DND-41 (cell line): ENCODE results near the gene CADM2.

Source experiments
- ATAC-seq: fragments of 200-7000 bp; cut with Tn5 transposase; 3 replicates; pipeline ENCODE4 v1.9.1; 2021; ENCODE audit warnings: low read depth; ENCODE audit not compliant: insufficient read depth
- DNase-seq: peaks from one replicate; pipeline ENCODE4 v3.0.0-alpha.2; 2020
- H2AFZ ChIP-seq: 2 replicates; pipeline ENCODE4 v1.6.0; 2012; ENCODE audit warnings: low read depth, low read length
- H3K27ac ChIP-seq: 2 replicates; pipeline ENCODE4 v1.5.1; 2012; ENCODE audit warnings: low read length, inconsistent platforms
- H3K27me3 ChIP-seq: fragments of 200-600 bp; sonication (generic); 2 replicates; pipeline ENCODE4 v1.6.0; 2012; ENCODE audit warnings: low read length, mild to moderate bottlenecking, inconsistent platforms; ENCODE audit not compliant: insufficient read depth, poor library complexity
- H3K36me3 ChIP-seq: 2 replicates; pipeline ENCODE4 v1.5.1; 2012; ENCODE audit warnings: low read length, inconsistent platforms; ENCODE audit not compliant: insufficient read depth
- H3K4me1 ChIP-seq: 2 replicates; pipeline ENCODE4 v1.5.1; 2012; ENCODE audit warnings: mild to moderate bottlenecking, low read length; ENCODE audit not compliant: insufficient read depth
- H3K4me2 ChIP-seq: 2 replicates; pipeline ENCODE4 v1.6.0; 2012; ENCODE audit warnings: mild to moderate bottlenecking, moderate library complexity, low read length, inconsistent platforms; ENCODE audit not compliant: insufficient read depth
- H3K4me3 ChIP-seq, 2 experiments: fragments of 200-600 bp in 1 of 2; shearing (Covaris generic) in 1 of 2; 2 replicates each; pipeline ENCODE4 v1.5.1; 2012 to 2016; ENCODE audit warnings: inconsistent platforms in 2 of 2, low read length in 2 of 2, mild to moderate bottlenecking in 2 of 2, low read depth in 1 of 2, moderate library complexity in 1 of 2
- H3K79me2 ChIP-seq: 2 replicates; pipeline ENCODE4 v1.6.0; 2012; ENCODE audit warnings: low read length, inconsistent platforms; ENCODE audit not compliant: insufficient read depth
- H3K9ac ChIP-seq: 2 replicates; pipeline ENCODE4 v1.6.0; 2012; ENCODE audit warnings: low read depth, mild to moderate bottlenecking, inconsistent platforms, low read length, moderate library complexity
- H3K9me3 ChIP-seq: 2 replicates; pipeline ENCODE4 v1.5.1; 2012; ENCODE audit warnings: low read length, moderate library complexity, mild to moderate bottlenecking, inconsistent platforms; ENCODE audit not compliant: insufficient read depth, severe bottlenecking
- H4K20me1 ChIP-seq: 2 replicates; pipeline ENCODE4 v1.6.0; 2012; ENCODE audit warnings: low read length; ENCODE audit not compliant: insufficient read depth
- EZH2 ChIP-seq: IDR thresholded peaks from 3 replicates; pipeline ENCODE4 v1.6.1; 2012; ENCODE audit warnings: borderline replicate concordance, low read depth, mild to moderate bottlenecking, moderate library complexity, low read length, inconsistent platforms; ENCODE audit not compliant: severe bottlenecking
- TF ChIP-seq, protein P1 (sequence below): IDR thresholded peaks from 2 replicates; pipeline ENCODE4 v1.5.1; 2012; ENCODE audit warnings: borderline replicate concordance, low read length, moderate library complexity, mild to moderate bottlenecking; ENCODE audit not compliant: poor library complexity, severe bottlenecking; ENCODE audit errors: extremely low read depth

The CADM2 gene

GRCh38 chr3:85586018-85586417 lies 627.2 kb downstream of the CADM2 start:
- no peak overlapping the region for H3K4me2 ChIP-seq
- no peak overlapping the region for H3K27ac ChIP-seq
- TF ChIP-seq EZH2 = no peak
- TF ChIP-seq, protein P1, sequence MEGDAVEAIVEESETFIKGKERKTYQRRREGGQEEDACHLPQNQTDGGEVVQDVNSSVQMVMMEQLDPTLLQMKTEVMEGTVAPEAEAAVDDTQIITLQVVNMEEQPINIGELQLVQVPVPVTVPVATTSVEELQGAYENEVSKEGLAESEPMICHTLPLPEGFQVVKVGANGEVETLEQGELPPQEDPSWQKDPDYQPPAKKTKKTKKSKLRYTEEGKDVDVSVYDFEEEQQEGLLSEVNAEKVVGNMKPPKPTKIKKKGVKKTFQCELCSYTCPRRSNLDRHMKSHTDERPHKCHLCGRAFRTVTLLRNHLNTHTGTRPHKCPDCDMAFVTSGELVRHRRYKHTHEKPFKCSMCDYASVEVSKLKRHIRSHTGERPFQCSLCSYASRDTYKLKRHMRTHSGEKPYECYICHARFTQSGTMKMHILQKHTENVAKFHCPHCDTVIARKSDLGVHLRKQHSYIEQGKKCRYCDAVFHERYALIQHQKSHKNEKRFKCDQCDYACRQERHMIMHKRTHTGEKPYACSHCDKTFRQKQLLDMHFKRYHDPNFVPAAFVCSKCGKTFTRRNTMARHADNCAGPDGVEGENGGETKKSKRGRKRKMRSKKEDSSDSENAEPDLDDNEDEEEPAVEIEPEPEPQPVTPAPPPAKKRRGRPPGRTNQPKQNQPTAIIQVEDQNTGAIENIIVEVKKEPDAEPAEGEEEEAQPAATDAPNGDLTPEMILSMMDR = no peak
- H3K4me1 ChIP-seq = no peaks in the 10 kb centered on the region
- no peaks in the 10 kb centered on the region for H3K9me3 ChIP-seq
- no peak overlapping the region for H3K4me3 ChIP-seq
- H3K79me2 ChIP-seq = no peaks in the 10 kb centered on the region
- ATAC-seq (no peak), DNase-seq (no peak)
- H3K9ac ChIP-seq = no peak overlapping the region
- H3K27me3 ChIP-seq = no peaks in the 10 kb centered on the region
- no peaks in the 10 kb centered on the region for H4K20me1 ChIP-seq
- H2AFZ ChIP-seq = no peak overlapping the region
- no peaks in the 10 kb centered on the region for H3K36me3 ChIP-seq

DNA sequence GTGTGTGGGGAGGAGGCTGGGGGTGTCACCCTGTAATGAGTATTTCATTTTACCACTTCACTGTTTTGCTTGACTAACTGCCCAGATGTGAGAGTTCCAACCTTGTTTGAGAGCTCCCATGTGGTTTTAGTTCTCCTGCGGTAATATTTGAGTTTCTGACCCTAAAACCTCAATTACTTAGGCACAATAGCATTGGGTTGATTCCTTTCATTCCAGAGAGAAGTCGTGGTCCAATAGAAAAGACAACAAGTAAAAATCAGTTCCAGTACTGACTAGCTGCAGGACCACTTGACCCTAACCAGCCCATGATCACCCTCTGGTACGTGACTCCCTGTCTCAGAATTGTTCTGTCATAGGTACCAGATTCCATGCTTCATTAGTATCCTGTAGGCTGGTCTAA lies 630.4 kb downstream of the CADM2 start:
- Histone ChIP-seq H3K36me3 (no peaks in the 10 kb centered on the region), H3K9me3 (no peaks in the 10 kb centered on the region), H3K27me3 (no peaks in the 10 kb centered on the region), H2AFZ (no peak overlapping the region), H4K20me1 (no peaks in the 10 kb centered on the region), H3K4me3 (no peak overlapping the region), H3K27ac (no peak overlapping the region), H3K4me1 (no peaks in the 10 kb centered on the region), H3K79me2 (no peaks in the 10 kb centered on the region), H3K4me2 (no peak overlapping the region), H3K9ac (no peak overlapping the region)
- no peak for DNase-seq
- no peak for TF ChIP-seq EZH2
- TF ChIP-seq, protein P1 = no peak
- ATAC-seq = no peak

DNA sequence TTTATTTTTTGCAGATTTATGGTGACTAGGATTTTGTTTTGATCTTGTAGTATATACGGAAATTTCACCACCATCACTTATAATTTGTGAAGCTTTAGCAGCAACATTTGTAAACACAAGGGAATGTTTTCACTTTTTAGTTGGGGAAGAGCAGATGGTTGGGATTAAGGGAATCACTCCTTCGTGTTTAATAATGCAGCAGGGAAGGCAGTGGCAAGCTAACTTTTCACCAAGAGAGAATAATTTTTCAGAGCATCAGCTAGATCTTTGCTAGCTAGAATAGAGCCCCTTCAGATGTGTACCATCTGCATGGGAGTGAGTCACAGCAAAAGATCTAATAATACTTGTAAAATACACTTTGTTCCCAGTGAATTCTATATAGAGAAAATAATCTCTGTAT lies 632.7 kb downstream of the CADM2 start:
- Histone ChIP-seq H3K9me3 (no peaks in the 10 kb centered on the region), H3K27me3 (no peaks in the 10 kb centered on the region), H3K9ac (no peak overlapping the region), H3K4me1 (no peaks in the 10 kb centered on the region), H3K4me2 (no peak overlapping the region), H3K36me3 (no peaks in the 10 kb centered on the region), H3K4me3 (no peak overlapping the region), H2AFZ (no peak overlapping the region), H3K79me2 (no peaks in the 10 kb centered on the region), H3K27ac (no peak overlapping the region), H4K20me1 (no peaks in the 10 kb centered on the region)
- no peak for DNase-seq
- TF ChIP-seq, protein P1 = no peak
- no peak for TF ChIP-seq EZH2
- no peak for ATAC-seq

GRCh38 chr3:85592256-85592655 lies 633.5 kb downstream of the CADM2 start:
- Histone ChIP-seq H3K4me1 (no peaks in the 10 kb centered on the region), H3K79me2 (no peaks in the 10 kb centered on the region), H3K4me2 (no peak overlapping the region), H3K4me3 (no peak overlapping the region), H3K36me3 (no peaks in the 10 kb centered on the region), H4K20me1 (no peaks in the 10 kb centered on the region), H3K27ac (no peak overlapping the region), H2AFZ (no peak overlapping the region), H3K9ac (no peak overlapping the region), H3K27me3 (no peaks in the 10 kb centered on the region), H3K9me3 (no peaks in the 10 kb centered on the region)
- no peak for TF ChIP-seq EZH2
- TF ChIP-seq, protein P1 = no peak
- DNase-seq (no peak), ATAC-seq (no peak)
